Nephron progenitor cell (in vitro differentiated cells): ENCODE data around the gene DCAF8L1.

Source experiments
- DNase-seq: peaks from one replicate; pipeline ENCODE4 v3.0.0; 2021
- H3K27ac Mint-ChIP-seq: 2 replicates; pipeline ENCODE4 v1.8.0; 2021; ENCODE audit warnings: mild to moderate bottlenecking, moderate library complexity, mixed read lengths
- H3K27me3 Mint-ChIP-seq: 2 replicates; pipeline ENCODE4 v1.8.0; 2021; ENCODE audit warnings: mild to moderate bottlenecking, low read depth, mixed read lengths; ENCODE audit not compliant: poor library complexity
- H3K36me3 Mint-ChIP-seq: 2 replicates; pipeline ENCODE4 v1.8.0; 2021; ENCODE audit warnings: low read depth, mixed read lengths
- H3K4me1 Mint-ChIP-seq: 2 replicates; pipeline ENCODE4 v1.8.0; 2021; ENCODE audit warnings: mixed read lengths
- H3K4me3 Mint-ChIP-seq: 2 replicates; pipeline ENCODE4 v1.8.0; 2021; ENCODE audit warnings: mild to moderate bottlenecking, moderate library complexity, mixed read lengths
- H3K9me3 Mint-ChIP-seq: 2 replicates; pipeline ENCODE4 v1.8.0; 2021; ENCODE audit warnings: mild to moderate bottlenecking, moderate library complexity, mixed read lengths
- TF ChIP-seq, protein P1 (sequence below): fragments of 200-600 bp; sonication (generic); IDR thresholded peaks from 2 replicates; pipeline ENCODE4 v1.5.0; 2021; ENCODE audit warnings: antibody characterized with exemption

The DCAF8L1 gene

DNA sequence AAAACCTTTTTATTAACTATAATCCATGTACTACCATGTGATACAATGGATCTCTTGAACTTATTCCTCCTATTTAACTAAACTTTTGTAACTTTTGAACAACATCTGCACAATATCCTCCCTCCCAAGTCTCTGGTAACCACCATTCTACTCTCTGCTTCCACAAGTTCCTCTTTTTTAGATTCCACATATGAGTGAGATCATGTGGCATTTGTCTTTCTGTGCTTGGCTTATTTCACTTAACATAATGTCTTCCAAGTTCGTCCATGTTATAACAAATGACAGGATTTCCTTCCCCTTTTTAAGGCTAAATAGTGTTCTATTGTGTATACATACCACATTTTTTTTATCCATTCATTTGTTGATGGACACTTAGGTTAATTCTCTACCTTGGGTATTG lies 28.1 kb downstream of the DCAF8L1 start:
- DNase-seq: no peak
- no peaks in the 10 kb centered on the region for H3K36me3 Mint-ChIP-seq
- no peaks in the 10 kb centered on the region for H3K4me1 Mint-ChIP-seq
- no peaks in the 10 kb centered on the region for H3K27me3 Mint-ChIP-seq
- peaks cover 10% of the 10 kb centered on the region for H3K9me3 Mint-ChIP-seq
- TF ChIP-seq, protein P1, sequence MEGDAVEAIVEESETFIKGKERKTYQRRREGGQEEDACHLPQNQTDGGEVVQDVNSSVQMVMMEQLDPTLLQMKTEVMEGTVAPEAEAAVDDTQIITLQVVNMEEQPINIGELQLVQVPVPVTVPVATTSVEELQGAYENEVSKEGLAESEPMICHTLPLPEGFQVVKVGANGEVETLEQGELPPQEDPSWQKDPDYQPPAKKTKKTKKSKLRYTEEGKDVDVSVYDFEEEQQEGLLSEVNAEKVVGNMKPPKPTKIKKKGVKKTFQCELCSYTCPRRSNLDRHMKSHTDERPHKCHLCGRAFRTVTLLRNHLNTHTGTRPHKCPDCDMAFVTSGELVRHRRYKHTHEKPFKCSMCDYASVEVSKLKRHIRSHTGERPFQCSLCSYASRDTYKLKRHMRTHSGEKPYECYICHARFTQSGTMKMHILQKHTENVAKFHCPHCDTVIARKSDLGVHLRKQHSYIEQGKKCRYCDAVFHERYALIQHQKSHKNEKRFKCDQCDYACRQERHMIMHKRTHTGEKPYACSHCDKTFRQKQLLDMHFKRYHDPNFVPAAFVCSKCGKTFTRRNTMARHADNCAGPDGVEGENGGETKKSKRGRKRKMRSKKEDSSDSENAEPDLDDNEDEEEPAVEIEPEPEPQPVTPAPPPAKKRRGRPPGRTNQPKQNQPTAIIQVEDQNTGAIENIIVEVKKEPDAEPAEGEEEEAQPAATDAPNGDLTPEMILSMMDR: no peak
- no peak overlapping the region for H3K4me3 Mint-ChIP-seq
- H3K27ac Mint-ChIP-seq: no peak overlapping the region

DNA sequence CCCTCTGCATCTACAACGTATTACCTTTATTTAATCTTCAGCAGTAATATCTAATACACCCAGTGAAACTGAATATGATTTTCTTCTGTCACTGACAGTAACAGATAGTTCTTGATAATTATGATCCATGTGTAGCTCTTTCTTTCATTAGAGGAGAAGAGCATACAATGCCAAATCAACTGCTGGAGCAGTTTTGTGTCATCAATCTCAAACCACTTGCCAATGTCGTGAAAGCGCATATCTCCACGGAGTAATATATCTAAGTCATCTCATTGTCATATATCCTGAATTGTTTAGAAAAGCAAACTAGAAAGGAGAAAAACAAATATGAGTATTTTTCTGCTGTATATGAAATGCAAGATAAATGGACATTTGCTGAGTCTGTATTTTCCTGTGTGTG lies 47.9 kb downstream of the DCAF8L1 start:
- Mint-ChIP-seq H3K9me3 (peaks cover 2% of the 10 kb centered on the region), H3K4me1 (no peaks in the 10 kb centered on the region)
- TF ChIP-seq, protein P1: no peak

More for the DNA sequence above, 47.9 kb downstream of the DCAF8L1 start:
- H3K27ac Mint-ChIP-seq: no peak overlapping the region
- no peak overlapping the region for H3K4me3 Mint-ChIP-seq
- no peak for DNase-seq
- H3K27me3 Mint-ChIP-seq: no peaks in the 10 kb centered on the region
- H3K36me3 Mint-ChIP-seq: no peaks in the 10 kb centered on the region
